Thoracic aorta (tissue), 2 donors: ENCODE results near the gene SPATA3. TPM values are rescaled to one million over a fixed set of nuclear protein-coding genes. Genes with fewer than 3 reads are reported as not detected.

Experiments
- ATAC-seq: fragments of 150-250 bp; one replicate; pipeline ENCODE4 v1.8.0; 2017; ENCODE audit warnings: low read depth; ENCODE audit not compliant: insufficient number of reproducible peaks, low FRiP score
- DNase-seq: peaks from one replicate; pipeline ENCODE4 v3.0.0-alpha.2; 2020; ENCODE audit warnings: low spot score
- H3K27ac ChIP-seq, 2 donors: fragments of 200-600 bp; sonication (generic); 1 replicate in 1 of 2; 2 replicates in 1 of 2; pipeline ENCODE4 v1.5.1; 2016; ENCODE audit warnings: mild to moderate bottlenecking in 2 of 2, moderate library complexity in 2 of 2
- H3K27me3 ChIP-seq: fragments of 200-600 bp; sonication (generic); replicated peaks from 2 replicates; pipeline ENCODE4 v1.6.0; 2016; ENCODE audit warnings: mild to moderate bottlenecking; ENCODE audit not compliant: insufficient read depth
- H3K36me3 ChIP-seq: fragments of 200-600 bp; sonication (generic); one replicate; pipeline ENCODE4 v1.5.1; 2016
- H3K4me1 ChIP-seq, 2 donors: fragments of 200-600 bp; sonication (generic); 1 replicate in 1 of 2; 2 replicates in 1 of 2; pipeline versions ENCODE4 v1.5.1 to v1.6.0; 2016; ENCODE audit warnings: low read depth in 2 of 2, mild to moderate bottlenecking in 1 of 2; ENCODE audit not compliant: control insufficient read depth in 1 of 2
- H3K4me3 ChIP-seq: fragments of 200-600 bp; sonication (generic); 2 replicates; pipeline ENCODE4 v1.5.1; 2016; ENCODE audit warnings: mild to moderate bottlenecking
- H3K9me3 ChIP-seq: fragments of 200-600 bp; sonication (generic); 2 replicates; pipeline ENCODE4 v1.5.1; 2016
- total RNA-seq, 2 donors: library from RNA; depleted of rRNA; stranded (reverse); fragments of >200 nt; gene quantifications; one replicate each; pipeline versions ENCODE4 v1.1.0 to v1.2.3, GENCODE V29; 2016
- TF ChIP-seq, protein P1 (sequence below): fragments of 200-600 bp; sonication (generic); IDR thresholded peaks from one replicate; pipeline ENCODE4 v1.5.1; 2019; ENCODE audit warnings: antibody characterized with exemption

SPATA3 gene
- total RNA-seq, 2 donors from 2014 or later: not detected

DNA sequence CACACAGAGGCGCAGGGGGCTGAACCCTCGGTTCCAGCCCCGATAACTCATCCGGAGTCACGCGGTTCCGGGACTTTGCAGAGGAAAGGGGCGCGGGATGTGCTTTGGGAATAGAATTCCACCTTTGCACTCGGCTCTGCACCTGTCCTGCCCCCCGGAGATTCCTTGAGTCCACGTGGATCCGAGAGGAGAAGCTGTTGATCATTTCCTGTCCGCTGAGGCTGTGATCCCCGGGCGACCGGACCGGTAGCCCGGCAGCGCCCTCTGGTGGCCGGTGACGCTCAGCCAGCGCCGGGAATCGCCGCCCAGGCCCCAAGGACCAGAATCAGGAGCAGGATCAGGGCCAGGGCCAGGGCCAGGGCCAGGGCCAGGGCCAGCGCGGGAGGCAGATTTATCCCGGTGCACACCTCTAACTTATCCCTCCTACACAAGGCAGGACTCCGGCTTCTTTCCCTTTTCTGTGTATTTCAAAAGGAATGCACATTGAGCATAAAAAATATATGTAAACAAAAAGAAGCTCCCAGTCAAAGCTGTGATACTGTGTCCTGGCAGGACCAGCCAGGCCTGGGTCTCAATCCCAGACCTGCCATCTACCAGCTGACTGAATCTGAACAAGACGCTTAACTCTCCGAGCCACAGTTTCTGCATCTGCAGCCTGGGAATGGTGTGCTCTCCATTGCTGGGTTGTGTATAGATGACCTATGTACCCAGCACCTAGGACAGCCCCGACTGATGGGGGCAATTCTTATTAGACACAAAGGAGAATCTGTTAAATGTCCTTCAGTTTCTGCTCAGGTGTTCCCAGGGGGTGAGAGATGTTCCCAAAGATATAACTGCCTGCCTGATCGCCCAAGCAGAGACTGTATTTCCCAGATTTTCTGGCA is 8.5 kb upstream of the SPATA3 start:
- DNase-seq (no peak), ATAC-seq (peak; percentile 42)
- no peaks in the 10 kb centered on the region for H3K27me3 ChIP-seq
- H3K36me3 ChIP-seq: no peaks in the 10 kb centered on the region
- H3K9me3 ChIP-seq: no peaks in the 10 kb centered on the region
- peak overlapping the region; percentile 71 for H3K4me3 ChIP-seq
- peaks cover 0 to 5% of the 10 kb centered on the region in 2 donors for H3K4me1 ChIP-seq
- no peak overlapping the region for H3K27ac ChIP-seq
- TF ChIP-seq, protein P1, sequence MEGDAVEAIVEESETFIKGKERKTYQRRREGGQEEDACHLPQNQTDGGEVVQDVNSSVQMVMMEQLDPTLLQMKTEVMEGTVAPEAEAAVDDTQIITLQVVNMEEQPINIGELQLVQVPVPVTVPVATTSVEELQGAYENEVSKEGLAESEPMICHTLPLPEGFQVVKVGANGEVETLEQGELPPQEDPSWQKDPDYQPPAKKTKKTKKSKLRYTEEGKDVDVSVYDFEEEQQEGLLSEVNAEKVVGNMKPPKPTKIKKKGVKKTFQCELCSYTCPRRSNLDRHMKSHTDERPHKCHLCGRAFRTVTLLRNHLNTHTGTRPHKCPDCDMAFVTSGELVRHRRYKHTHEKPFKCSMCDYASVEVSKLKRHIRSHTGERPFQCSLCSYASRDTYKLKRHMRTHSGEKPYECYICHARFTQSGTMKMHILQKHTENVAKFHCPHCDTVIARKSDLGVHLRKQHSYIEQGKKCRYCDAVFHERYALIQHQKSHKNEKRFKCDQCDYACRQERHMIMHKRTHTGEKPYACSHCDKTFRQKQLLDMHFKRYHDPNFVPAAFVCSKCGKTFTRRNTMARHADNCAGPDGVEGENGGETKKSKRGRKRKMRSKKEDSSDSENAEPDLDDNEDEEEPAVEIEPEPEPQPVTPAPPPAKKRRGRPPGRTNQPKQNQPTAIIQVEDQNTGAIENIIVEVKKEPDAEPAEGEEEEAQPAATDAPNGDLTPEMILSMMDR: peak; percentile 95

DNA sequence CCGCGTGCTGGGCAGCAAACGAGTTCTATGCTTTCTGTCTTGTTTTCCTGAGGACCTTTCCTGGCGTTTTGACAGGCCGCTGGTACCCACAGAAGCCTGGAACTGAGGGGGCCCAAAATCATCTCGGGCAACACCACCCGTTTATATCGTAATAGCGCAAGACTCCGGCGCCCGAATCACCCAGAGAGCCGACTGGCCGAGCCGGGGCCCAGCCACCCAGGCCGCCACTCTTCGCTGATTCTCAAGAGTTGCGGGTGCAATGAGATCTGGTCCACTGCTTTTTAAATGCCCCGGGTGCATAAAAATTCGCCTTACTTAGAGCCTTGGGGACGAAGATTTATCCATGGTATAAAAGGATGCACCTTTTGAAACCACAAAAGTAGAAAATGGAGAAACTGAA is 6.2 kb upstream of the SPATA3 start:
- ATAC-seq (no peak), DNase-seq (no peak)
- Histone ChIP-seq H3K27me3 (no peaks in the 10 kb centered on the region), H3K27ac (no peak overlapping the region), H3K36me3 (no peaks in the 10 kb centered on the region), H3K9me3 (no peaks in the 10 kb centered on the region), H3K4me1 (peaks cover 0 to 5% of the 10 kb centered on the region in 2 donors), H3K4me3 (no peak overlapping the region)
- TF ChIP-seq, protein P1: no peak

DNA sequence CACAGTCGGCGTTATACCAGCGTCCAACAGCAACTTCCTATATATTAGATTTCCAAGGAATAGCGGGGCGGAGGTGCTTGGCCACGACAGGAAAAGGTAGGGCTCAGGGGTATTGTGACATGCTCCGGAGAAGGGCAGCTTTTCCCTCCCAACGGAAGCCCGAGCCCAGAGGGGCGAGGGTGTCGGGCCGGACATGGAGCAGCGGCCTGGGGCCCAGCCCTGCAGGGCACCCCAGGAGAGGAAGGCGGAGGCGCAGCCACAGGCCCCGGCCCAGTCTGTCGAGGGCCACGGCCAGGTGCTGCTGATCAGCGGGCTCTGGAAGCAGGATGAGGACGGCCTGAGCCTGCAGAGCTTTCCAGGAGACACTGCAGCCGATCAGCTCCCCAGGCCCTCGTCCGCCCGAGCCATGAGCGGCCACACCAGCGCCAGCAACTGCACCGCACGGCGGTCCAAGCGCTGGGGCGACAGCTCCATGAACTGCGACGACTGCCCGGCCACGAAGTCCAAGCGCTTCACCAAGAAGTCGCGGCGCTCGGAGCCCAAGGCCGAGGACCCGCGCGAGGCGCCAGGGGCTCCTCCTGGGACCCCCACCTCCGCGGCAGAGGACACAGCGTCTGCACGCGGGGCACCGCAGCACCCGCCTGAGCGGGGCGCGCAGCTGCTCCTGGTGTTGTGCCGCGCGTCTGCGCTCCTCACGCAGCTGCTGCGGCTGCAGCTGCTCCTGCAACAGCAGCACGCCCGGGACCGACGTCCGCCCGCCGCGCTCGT is 5.6 kb upstream of the SPATA3 start:
- TF ChIP-seq, protein P1: no peak
- Histone ChIP-seq H3K27me3 (no peaks in the 10 kb centered on the region), H3K36me3 (no peaks in the 10 kb centered on the region), H3K27ac (no peak overlapping the region), H3K4me1 (peaks cover 0 to 5% of the 10 kb centered on the region in 2 donors), H3K9me3 (no peaks in the 10 kb centered on the region), H3K4me3 (no peak overlapping the region)
- no peak for DNase-seq
- ATAC-seq: no peak

DNA sequence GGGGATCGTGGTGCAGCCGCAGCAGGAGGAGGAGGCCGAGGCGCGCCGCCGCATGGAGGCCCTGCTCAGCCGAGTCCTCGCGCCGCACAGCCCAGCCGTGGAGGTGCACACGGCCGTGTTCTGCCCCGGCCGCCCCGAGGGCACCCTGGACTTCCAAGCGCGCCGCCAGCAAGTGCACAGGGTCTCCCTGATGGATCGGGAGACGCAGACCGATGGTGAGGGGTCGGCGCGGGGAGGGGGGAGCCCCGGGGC is 5.1 kb upstream of the SPATA3 start:
- no peaks in the 10 kb centered on the region for H3K27me3 ChIP-seq
- ATAC-seq: no peak

DNA sequence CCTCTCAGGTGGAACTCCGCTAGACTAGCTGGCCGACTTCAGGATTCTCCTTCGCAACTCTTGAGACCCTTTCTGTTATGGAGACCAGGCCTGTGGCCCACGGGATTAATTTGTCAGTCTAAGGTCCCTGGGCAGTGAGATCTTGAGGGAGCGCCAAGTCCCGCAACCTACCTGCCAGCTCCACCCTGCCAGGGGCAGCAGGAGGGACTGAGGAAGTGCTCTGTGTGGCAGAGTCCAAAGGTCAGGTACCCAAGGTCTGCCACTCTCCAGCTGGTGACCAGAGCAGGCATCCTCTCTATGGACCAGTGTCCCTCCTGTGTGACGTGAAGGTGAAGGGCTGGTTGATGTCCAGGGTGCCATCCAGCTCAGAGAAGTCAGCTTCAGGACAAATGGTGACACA is 4.3 kb upstream of the SPATA3 start:
- TF ChIP-seq, protein P1: no peak
- Histone ChIP-seq H3K27ac (no peak overlapping the region), H3K36me3 (no peaks in the 10 kb centered on the region), H3K4me1 (peaks cover 0 to 5% of the 10 kb centered on the region in 2 donors), H3K4me3 (no peak overlapping the region), H3K9me3 (no peaks in the 10 kb centered on the region), H3K27me3 (no peaks in the 10 kb centered on the region)
- DNase-seq: no peak
- no peak for ATAC-seq

More for the DNA sequence above, 5.1 kb upstream of the SPATA3 start:
- peaks cover 0 to 5% of the 10 kb centered on the region in 2 donors for H3K4me1 ChIP-seq
- H3K36me3 ChIP-seq: no peaks in the 10 kb centered on the region
- no peak for DNase-seq
- no peak overlapping the region for H3K27ac ChIP-seq
- no peaks in the 10 kb centered on the region for H3K9me3 ChIP-seq
- H3K4me3 ChIP-seq: no peak overlapping the region
- TF ChIP-seq, protein P1: no peak
